Kidney (tissue), 14 donors: ENCODE measurements around the gene TRAF3IP1. TPM values are rescaled to one million over a fixed set of nuclear protein-coding genes. Genes with fewer than 3 reads are reported as not detected.

Experiments
- DNase-seq, 5 donors: peaks; one replicate each; pipeline ENCODE4 v3.0.0-alpha.2; 2013 to 2020
- FAIRE-seq: peaks from 2 replicates; lab custom pipeline; 2012; peaks lifted over from hg19 to GRCh38; lab: Jason Lieb, UNC
- H3K27ac ChIP-seq, 2 donors: one replicate each; pipeline ENCODE4 v1.7.0; 2013; ENCODE audit warnings: low read depth in 2 of 2, low read length in 2 of 2, inconsistent platforms in 1 of 2
- H3K27me3 ChIP-seq: one replicate; pipeline ENCODE4 v1.7.1; 2013; ENCODE audit warnings: low read length, inconsistent platforms; ENCODE audit not compliant: control insufficient read depth, insufficient read depth
- H3K36me3 ChIP-seq, 3 donors: one replicate each; pipeline versions ENCODE4 v1.7.0 to v1.7.1; 2013; ENCODE audit warnings: low read length in 3 of 3, control low read depth in 1 of 3, inconsistent platforms in 1 of 3; ENCODE audit not compliant: insufficient read depth in 3 of 3, control insufficient read depth in 2 of 3
- H3K4me1 ChIP-seq, 3 donors: one replicate each; pipeline versions ENCODE4 v1.7.0 to v1.7.1; 2013; ENCODE audit warnings: low read length in 3 of 3, inconsistent platforms in 1 of 3, low read depth in 1 of 3; ENCODE audit not compliant: control insufficient read depth in 2 of 3, insufficient read depth in 2 of 3
- H3K4me3 ChIP-seq, 3 donors: one replicate each; pipeline versions ENCODE4 v1.7.0 to v1.8.1; 2013; ENCODE audit warnings: low read length in 3 of 3, control low read depth in 1 of 3, inconsistent platforms in 1 of 3
- H3K9ac ChIP-seq, 3 donors: one replicate each; pipeline versions ENCODE4 v1.7.0 to v1.7.1; 2013; ENCODE audit warnings: low read length in 3 of 3, control low read depth in 1 of 3, inconsistent platforms in 1 of 3
- H3K9me3 ChIP-seq, 3 donors: one replicate each; pipeline versions ENCODE4 v1.7.0 to v1.7.1; 2013; ENCODE audit warnings: low read length in 3 of 3, control low read depth in 1 of 3, inconsistent platforms in 1 of 3; ENCODE audit not compliant: control insufficient read depth in 2 of 3, insufficient read depth in 1 of 3
- intact Hi-C: fragments of 100-400 bp; cut with DNase I; formaldehyde crosslinking; loops from one replicate; pipeline ENCODE4 v1.11.1; 2022
- polyA plus RNA-seq: library from polyadenylated mRNA; stranded (reverse); fragments of 350-450 nt; fragmentation: Illumina TruSeq; extraction: RNeasy Lipid Tissue Mini Kit (QIAGEN cat#74804); gene quantifications from one replicate; pipeline ENCODE4 v1.2.3, GENCODE V29; 2014; ENCODE audit warnings: low read depth, low replicate concordance; ENCODE audit not compliant: insufficient read depth
- total RNA-seq: library from RNA; stranded (reverse); fragmentation: NEBNext Ultra II Directional; extraction: Animal tissue kit (Norgen Biotek cat#: 25700); gene quantifications from one replicate; pipeline ENCODE4 v1.2.1, GENCODE V29; 2021
- TF ChIP-seq, protein P1 (sequence below): IDR thresholded peaks from 3 replicates; pipeline ENCODE4 v1.5.1; 2012; ENCODE audit warnings: mild to moderate bottlenecking, moderate library complexity, borderline replicate concordance; ENCODE audit not compliant: insufficient read depth; ENCODE audit errors: extremely low read depth
- donor health status: control.
- donor health status: control.
- donor health status: control.
- donor health status: control.
- donor health status: control.
- donor health status: DM: yes; HTN: yes; CAD: no.
- donor health status: Normal renal cell carcinoma (clear cell type).

TRAF3IP1 gene
- total and polyA plus RNA-seq, 2 donors from 2014 or later, result 6.4 to 24.2 TPM

DNA sequence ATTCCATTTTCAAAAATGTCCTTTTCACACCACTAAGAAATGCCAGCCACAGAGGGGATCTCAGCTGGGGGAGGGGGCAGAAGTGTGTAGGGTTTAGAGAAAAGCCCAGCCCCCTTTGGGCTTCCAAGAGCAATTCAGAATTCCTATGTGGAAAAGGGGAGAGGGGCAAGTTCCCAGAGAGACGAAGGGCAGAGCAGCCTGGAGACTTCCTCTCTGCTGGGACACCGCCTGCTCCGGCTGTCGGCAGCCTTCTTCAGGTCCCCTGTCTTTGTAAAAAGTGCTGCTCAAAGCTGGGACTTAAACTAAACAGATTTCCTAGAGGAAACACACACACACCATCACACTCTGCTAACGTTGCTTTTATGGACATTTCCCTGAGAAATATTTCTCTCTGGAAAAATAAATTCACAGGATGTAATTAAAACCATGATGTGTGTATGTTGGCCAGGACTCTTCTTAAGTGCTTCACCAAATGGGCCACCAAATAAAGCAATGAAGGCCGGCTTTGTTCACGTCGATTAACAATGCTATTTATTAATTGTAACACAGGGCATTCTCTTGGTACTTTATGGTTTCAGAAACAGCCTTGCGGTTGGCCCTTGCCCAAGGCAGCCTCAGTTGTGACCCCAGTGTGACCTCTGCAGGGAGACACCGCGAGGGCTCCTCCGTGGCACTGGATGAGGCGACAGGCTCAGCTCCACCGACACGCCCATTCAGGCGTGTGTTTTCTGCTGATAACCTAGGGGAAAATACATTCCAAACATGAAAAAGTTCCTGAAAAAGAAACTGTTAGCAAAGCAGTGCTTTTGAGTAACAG lies 100.8 kb downstream of the TRAF3IP1 start:
- TF ChIP-seq, protein P1, sequence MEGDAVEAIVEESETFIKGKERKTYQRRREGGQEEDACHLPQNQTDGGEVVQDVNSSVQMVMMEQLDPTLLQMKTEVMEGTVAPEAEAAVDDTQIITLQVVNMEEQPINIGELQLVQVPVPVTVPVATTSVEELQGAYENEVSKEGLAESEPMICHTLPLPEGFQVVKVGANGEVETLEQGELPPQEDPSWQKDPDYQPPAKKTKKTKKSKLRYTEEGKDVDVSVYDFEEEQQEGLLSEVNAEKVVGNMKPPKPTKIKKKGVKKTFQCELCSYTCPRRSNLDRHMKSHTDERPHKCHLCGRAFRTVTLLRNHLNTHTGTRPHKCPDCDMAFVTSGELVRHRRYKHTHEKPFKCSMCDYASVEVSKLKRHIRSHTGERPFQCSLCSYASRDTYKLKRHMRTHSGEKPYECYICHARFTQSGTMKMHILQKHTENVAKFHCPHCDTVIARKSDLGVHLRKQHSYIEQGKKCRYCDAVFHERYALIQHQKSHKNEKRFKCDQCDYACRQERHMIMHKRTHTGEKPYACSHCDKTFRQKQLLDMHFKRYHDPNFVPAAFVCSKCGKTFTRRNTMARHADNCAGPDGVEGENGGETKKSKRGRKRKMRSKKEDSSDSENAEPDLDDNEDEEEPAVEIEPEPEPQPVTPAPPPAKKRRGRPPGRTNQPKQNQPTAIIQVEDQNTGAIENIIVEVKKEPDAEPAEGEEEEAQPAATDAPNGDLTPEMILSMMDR, result no peak
- Histone ChIP-seq H3K27ac (no peak overlapping the region), H3K36me3 (no peaks in the 10 kb centered on the region), H3K27me3 (no peaks in the 10 kb centered on the region), H3K4me3 (no peak overlapping the region), H3K4me1 (peaks cover 0 to 4% (median 3%) of the 10 kb centered on the region in 3 donors), H3K9ac (no peak overlapping the region), H3K9me3 (peaks cover 0 to 4% (median 0%) of the 10 kb centered on the region in 3 donors)
- intact Hi-C loops, result no loop called here
- DNase-seq (peak in 2 of 5 donors; percentile 34 to 54), FAIRE-seq (no peak)

DNA sequence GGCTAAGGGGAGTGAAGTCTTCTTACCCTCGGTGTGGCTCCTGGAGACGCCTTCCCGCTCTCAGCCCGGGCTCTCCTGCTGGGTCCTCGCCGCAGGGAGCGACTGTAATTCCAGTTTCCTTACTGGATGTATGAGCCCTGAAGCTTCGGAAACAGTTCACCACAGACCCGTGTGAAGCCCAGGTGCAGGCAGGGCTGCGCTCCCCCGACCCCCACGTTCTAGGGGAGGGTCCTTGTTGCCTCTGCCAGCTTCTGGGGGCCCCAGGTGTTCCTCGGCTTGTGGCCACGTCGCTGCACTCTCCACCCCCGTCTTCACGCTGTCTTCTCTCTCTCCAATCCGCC lies 101.3 kb downstream of the TRAF3IP1 start:
- intact Hi-C loops, result no loop called here
- no peaks in the 10 kb centered on the region for H3K27me3 ChIP-seq
- no peaks in the 10 kb centered on the region for H3K9me3 ChIP-seq
- TF ChIP-seq, protein P1, result no peak
- H3K4me1 ChIP-seq, result peaks cover 0 to 6% (median 3%) of the 10 kb centered on the region in 3 donors
- no peak overlapping the region for H3K9ac ChIP-seq
- no peak overlapping the region for H3K4me3 ChIP-seq
- no peak for FAIRE-seq
- no peaks in the 10 kb centered on the region for H3K36me3 ChIP-seq
- no peak overlapping the region for H3K27ac ChIP-seq
- DNase-seq, result no peak

DNA sequence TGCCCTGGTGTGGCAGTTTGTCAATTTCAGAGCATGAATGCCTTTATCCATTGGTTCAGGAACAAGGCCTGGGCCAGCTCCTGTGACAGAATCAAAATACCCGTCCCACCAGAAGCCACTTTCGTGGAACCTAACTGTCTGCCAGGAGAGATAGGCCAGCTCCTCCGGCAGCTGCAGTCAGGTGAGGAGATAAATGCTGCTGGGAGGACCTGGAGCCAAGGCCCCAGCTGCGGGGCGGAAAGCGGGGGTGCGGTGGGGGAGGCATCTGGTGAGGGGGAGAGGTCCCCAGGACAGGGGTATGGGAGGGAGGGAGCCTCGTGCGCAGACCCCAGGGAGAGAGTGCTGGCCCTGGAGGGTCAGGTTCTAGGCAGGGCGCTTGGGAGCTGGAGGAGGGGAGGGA lies 102.0 kb downstream of the TRAF3IP1 start:
- intact Hi-C loops, result no loop called here
- H3K27ac ChIP-seq, result no peak overlapping the region
- no peak overlapping the region for H3K4me3 ChIP-seq
- no peaks in the 10 kb centered on the region for H3K9me3 ChIP-seq
- DNase-seq (peak in 1 of 5 donors; percentile 60), FAIRE-seq (no peak)
- no peaks in the 10 kb centered on the region for H3K36me3 ChIP-seq
- H3K9ac ChIP-seq, result no peak overlapping the region
- peaks cover 0 to 6% (median 3%) of the 10 kb centered on the region in 3 donors for H3K4me1 ChIP-seq
- no peaks in the 10 kb centered on the region for H3K27me3 ChIP-seq
- TF ChIP-seq, protein P1, result no peak
